Bone marrow (tissue), 2 donors: ENCODE results near the gene TP73.

ENCODE experiments used
- DNase-seq, 2 donors: peaks; one replicate each; lab custom pipeline; 2025; lab: John Stamatoyannopoulos, UW

The TP73 gene

GRCh38 chr1:3689138-3689750, 36.9 kb downstream of the TP73 start:
- no peak for DNase-seq

GRCh38 chr1:3690282-3691065, 38.2 kb downstream of the TP73 start:
- no peak for DNase-seq

DNA sequence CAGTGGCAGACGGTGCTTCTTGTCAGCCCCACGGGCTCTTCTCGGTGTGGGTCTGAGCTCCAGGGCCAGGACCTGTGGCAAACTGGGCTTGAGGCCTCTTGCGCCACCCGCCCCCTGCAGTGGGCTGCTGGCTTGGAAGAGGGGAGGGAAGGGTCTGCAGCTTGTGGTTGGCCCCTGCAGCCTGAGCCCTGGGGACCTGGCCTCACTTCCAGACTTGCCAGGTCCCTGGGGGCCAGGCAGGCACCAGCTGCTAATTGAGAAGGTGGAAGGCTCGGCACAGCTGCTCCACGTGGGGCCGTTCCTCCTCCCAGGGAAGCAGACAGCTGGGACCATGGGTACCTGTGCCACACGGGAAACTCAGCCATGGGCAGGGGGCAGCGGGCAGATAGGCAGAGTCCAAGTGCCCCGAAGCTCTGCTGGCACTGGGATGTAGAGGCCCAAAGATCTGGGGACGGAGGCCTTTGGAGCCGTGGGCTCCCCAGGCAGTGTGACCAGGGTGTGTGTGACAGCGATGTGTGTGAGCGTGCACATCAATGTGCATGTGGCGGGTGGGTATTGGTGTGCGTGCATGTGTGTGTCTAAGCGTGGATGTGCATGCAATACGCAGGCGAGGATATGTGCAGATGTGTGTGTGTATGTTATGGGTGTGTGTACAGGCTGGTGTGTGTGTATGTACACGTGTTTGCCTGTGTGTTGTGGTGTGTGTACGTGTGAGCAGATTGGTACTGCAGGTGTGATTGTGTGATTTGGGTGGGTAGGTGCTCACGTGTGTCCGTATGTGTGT, 39.3 kb downstream of the TP73 start:
- DNase-seq, result no peak

- no peak for DNase-seq
These were observed 40.3 kb downstream of the TP73 start for GRCh38 chr1:3692598-3692997.

GRCh38 chr1:3693321-3693720, 41.0 kb downstream of the TP73 start:
- no peak for DNase-seq

GRCh38 chr1:3695326-3696217, 43.3 kb downstream of the TP73 start:
- DNase-seq, result peak in 1 of 2 donors; percentile 10

- DNase-seq, result no peak
These were observed 44.4 kb downstream of the TP73 start for GRCh38 chr1:3696689-3697088.

DNA sequence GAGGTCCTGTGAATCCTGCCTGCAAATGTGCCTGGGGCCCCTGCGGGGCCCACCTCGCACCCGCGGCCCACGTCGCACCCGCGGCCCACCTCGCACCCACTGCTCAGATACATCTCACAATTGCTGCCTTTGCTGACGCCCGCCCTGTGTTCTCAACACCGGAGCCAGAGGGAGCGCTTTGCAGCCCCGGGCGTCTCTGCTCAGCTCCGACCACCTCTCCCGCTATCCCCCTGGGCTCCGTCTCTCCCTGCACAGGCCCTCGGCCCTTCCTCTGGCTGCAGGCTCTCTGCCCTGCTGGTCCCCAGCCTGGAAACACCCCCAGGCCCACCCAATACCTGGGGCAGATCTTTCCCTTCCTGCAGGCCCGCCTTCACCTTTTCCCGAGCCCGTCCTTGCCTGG, 44.8 kb downstream of the TP73 start:
- DNase-seq, result no peak

DNA sequence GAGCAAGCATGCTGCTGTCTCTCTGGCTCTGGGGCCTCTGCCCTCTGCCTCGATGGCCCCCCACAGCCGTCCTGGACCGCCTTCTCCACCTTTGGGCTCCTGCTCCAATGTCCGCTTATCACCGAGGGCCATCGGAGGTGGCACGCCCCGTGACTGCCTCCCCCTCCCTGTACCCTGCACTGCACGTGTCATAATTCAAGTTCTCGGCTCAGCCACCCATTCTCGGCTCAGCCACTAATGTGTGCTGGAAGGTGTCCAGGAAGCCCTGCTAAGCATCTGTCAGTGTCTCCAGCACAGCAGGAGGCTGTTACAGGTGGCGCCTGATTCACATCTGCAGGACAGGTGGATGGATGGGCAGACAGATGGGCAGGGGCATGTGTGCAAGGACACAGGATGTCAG, 45.5 kb downstream of the TP73 start:
- no peak for DNase-seq

- no peak for DNase-seq
These were observed 46.5 kb downstream of the TP73 start for GRCh38 chr1:3698660-3699408.

DNA sequence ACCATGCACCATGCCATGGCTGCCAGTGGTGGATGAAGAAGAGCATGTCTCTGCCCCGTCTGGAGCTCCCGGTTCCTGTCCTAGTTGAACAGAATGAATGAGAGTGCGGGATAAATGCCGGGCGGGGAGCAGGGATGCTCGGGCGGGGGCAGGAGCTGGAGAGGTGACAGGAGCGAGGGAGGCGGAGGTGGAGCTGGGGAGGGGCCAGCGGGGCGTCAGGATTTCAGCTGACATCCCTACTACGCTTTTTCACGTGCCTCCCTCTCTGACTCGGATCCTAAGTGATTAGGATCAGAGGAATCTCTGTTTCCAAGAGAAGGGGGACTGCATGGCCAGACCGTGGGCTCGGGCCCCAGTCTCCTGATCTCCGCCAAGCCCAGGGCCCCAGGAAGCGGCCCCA, 47.3 kb downstream of the TP73 start:
- DNase-seq, result no peak

- DNase-seq, result no peak
These were observed 48.3 kb downstream of the TP73 start for GRCh38 chr1:3700631-3701030.

DNA sequence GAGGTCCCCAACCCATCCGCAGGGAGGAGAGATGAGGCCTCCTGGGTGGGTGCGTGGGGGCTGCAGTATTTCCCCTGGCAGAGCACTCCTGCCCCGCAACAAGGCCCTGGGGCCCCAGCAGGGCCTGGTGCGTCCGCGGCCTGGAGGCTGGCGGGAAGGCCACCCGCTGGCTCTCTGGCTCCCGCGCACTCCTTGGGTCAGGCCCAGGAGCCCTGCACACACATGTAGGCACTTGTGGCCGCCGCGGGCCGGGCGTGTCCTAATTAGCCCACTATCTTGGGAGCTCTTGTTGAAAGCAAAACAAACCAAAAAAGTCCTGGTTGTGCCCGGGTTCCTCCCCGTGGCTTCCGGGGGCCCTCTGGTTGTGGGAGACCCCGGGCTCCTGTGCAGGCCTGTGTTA, 50.2 kb downstream of the TP73 start:
- no peak for DNase-seq

- DNase-seq, result no peak
These were observed 50.8 kb downstream of the TP73 start for GRCh38 chr1:3702990-3703728.

- no peak for DNase-seq
These were observed 51.6 kb downstream of the TP73 start for GRCh38 chr1:3703786-3704371.

DNA sequence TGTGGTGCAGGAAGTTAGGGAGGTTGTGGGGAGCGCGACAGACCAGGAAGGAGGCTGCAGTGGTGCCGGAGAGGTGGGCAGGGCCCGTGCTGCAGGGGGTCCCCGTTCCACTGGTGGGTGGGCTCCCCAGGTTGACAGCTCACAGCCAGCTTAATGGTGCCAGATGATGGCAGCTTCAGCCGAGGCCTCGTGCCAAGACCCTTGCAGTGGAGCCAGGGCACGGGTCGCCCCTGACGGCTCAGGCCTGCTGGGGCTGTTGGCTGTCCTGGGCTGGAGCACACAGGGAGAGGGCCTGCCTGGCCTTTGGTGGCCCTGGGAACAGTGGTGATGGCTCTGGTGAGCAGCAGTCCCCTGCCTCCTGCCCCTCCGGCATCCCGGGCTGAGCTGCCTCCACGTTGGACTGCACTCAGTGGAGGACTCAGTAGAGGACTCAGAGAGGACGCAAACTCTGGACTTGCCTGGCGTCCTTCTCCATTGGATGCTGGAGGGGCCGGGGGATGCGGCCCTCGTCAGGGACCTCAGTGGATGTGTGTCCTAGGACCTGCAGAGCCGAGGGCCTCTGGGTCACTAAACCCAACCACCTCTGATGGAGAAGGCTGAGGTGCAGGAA, 53.1 kb downstream of the TP73 start:
- no peak for DNase-seq

- DNase-seq, result no peak
These were observed 54.5 kb downstream of the TP73 start for GRCh38 chr1:3706651-3707297.

GRCh38 chr1:3707298-3707938, 55.1 kb downstream of the TP73 start:
- no peak for DNase-seq

- no peak for DNase-seq
These were observed 55.6 kb downstream of the TP73 start for GRCh38 chr1:3707939-3708328.
